Breast epithelium (tissue), 4 donors: ENCODE data around the gene ASB10. TPM values are rescaled to one million over a fixed set of nuclear protein-coding genes. Genes with fewer than 3 reads are reported as not detected.

Experiments used
- DNase-seq, 2 donors: peaks; one replicate each; pipeline ENCODE4 v3.0.0-alpha.2; 2019; ENCODE audit warnings: low spot score in 2 of 2
- H3K27ac ChIP-seq, 2 donors: fragments of 200-600 bp; sonication (generic) in 1 of 2; one replicate each; pipeline ENCODE4 v1.5.1; 2016 to 2019; ENCODE audit warnings: mild to moderate bottlenecking in 1 of 2
- H3K27me3 ChIP-seq, 2 donors: fragments of 200-600 bp; sonication (generic) in 1 of 2; one replicate each; pipeline versions ENCODE4 v1.5.1 to v1.6.0; 2017 to 2019; ENCODE audit warnings: control low read depth in 1 of 2, mild to moderate bottlenecking in 1 of 2
- H3K36me3 ChIP-seq: fragments of 200-600 bp; one replicate; pipeline ENCODE4 v1.5.1; 2019
- H3K4me1 ChIP-seq, 2 donors: fragments of 200-600 bp; sonication (generic); one replicate each; pipeline ENCODE4 v1.5.1; 2016 to 2019; ENCODE audit warnings: control low read depth in 1 of 2
- H3K4me3 ChIP-seq, 3 donors: fragments of 200-600 bp; sonication (generic); 1 replicate in 2 of 3; 2 replicates in 1 of 3; pipeline ENCODE4 v1.5.1; 2016 to 2019; ENCODE audit warnings: mild to moderate bottlenecking in 3 of 3, moderate library complexity in 2 of 3
- H3K9me3 ChIP-seq, 2 donors: fragments of 200-600 bp; sonication (generic) in 1 of 2; one replicate each; pipeline ENCODE4 v1.5.1; 2016 to 2019; ENCODE audit warnings: control low read depth in 1 of 2
- CTCF ChIP-seq, 3 donors: fragments of 450-650 bp; IDR thresholded peaks; one replicate each; pipeline ENCODE4 v1.5.1; 2016 to 2017; ENCODE audit warnings: antibody characterized with exemption in 3 of 3, mild to moderate bottlenecking in 3 of 3, moderate library complexity in 3 of 3
- POLR2A ChIP-seq: fragments of 450-650 bp; IDR thresholded peaks from one replicate; pipeline ENCODE4 v1.6.1; 2016; ENCODE audit warnings: antibody characterized with exemption, mild to moderate bottlenecking, moderate library complexity
- POLR2AphosphoS5 ChIP-seq, 3 donors: sonication (generic); formaldehyde crosslinking; IDR thresholded peaks; one replicate each; pipeline ENCODE4 v1.6.1; 2017; ENCODE audit warnings: antibody characterized with exemption in 3 of 3
- intact Hi-C: fragments of 100-400 bp; cut with DNase I; formaldehyde crosslinking; loops from one replicate; pipeline ENCODE4 v1.15.1; 2023; ENCODE audit warnings: low total_unique reads
- total RNA-seq, 3 donors: library from RNA; depleted of rRNA; stranded (reverse); fragments of >200 nt; gene quantifications; one replicate each; pipeline ENCODE4 v1.1.0, GENCODE V29; 2016

ASB10 gene
- total RNA-seq, 3 donors from 2014 or later, result not detected

- H3K4me3 ChIP-seq, result no peak overlapping the region
- no peaks in the 10 kb centered on the region for H3K4me1 ChIP-seq
- DNase-seq, result no peak
- H3K27ac ChIP-seq, result no peak overlapping the region
- intact Hi-C loops, result no loop called here
- H3K27me3 ChIP-seq, result peaks cover 0 to 4% of the 10 kb centered on the region in 2 donors
- no peaks in the 10 kb centered on the region for H3K36me3 ChIP-seq
- TF ChIP-seq CTCF (IDR thresholded peaks at IDR 0.05), result no peak
- no peak for TF ChIP-seq POLR2A
- no peak for TF ChIP-seq POLR2AphosphoS5 (IDR thresholded peaks at IDR 0.05)
- no peaks in the 10 kb centered on the region for H3K9me3 ChIP-seq
Observed at GRCh38 chr7:151191544-151191943, 4.5 kb upstream of the ASB10 start.

GRCh38 chr7:151189038-151189437, 2.0 kb upstream of the ASB10 start:
- no peak for TF ChIP-seq POLR2A
- TF ChIP-seq POLR2AphosphoS5 (IDR thresholded peaks at IDR 0.05), result no peak
- no peak for TF ChIP-seq CTCF (IDR thresholded peaks at IDR 0.05)
- no peaks in the 10 kb centered on the region for H3K4me1 ChIP-seq
- H3K9me3 ChIP-seq, result no peaks in the 10 kb centered on the region
- no peak overlapping the region for H3K27ac ChIP-seq
- H3K36me3 ChIP-seq, result no peaks in the 10 kb centered on the region
- H3K27me3 ChIP-seq, result peaks cover 0 to 4% of the 10 kb centered on the region in 2 donors
- no peak for DNase-seq
- H3K4me3 ChIP-seq, result no peak overlapping the region
- intact Hi-C loops, result no loop called here

GRCh38 chr7:151188252-151188542, 1.1 kb upstream of the ASB10 start:
- Histone ChIP-seq H3K4me1 (no peaks in the 10 kb centered on the region), H3K9me3 (no peaks in the 10 kb centered on the region), H3K27me3 (peaks cover 0 to 4% of the 10 kb centered on the region in 2 donors), H3K36me3 (no peaks in the 10 kb centered on the region), H3K4me3 (no peak overlapping the region), H3K27ac (no peak overlapping the region)
- no peak for TF ChIP-seq POLR2AphosphoS5 (IDR thresholded peaks at IDR 0.05)
- no peak for TF ChIP-seq CTCF (IDR thresholded peaks at IDR 0.05)
- no peak for TF ChIP-seq POLR2A
- DNase-seq, result no peak
- intact Hi-C loops, result no loop called here

GRCh38 chr7:151187409-151188251, 580 bp upstream of the ASB10 start:
- Histone ChIP-seq H3K4me3 (no peak overlapping the region), H3K27me3 (peaks cover 0 to 4% of the 10 kb centered on the region in 2 donors), H3K9me3 (no peaks in the 10 kb centered on the region), H3K27ac (no peak overlapping the region), H3K4me1 (no peaks in the 10 kb centered on the region), H3K36me3 (no peaks in the 10 kb centered on the region)
- no peak for DNase-seq
- no peak for TF ChIP-seq CTCF (IDR thresholded peaks at IDR 0.05)
- no peak for TF ChIP-seq POLR2A
- no peak for TF ChIP-seq POLR2AphosphoS5 (IDR thresholded peaks at IDR 0.05)
- intact Hi-C loops, result no loop called here

GRCh38 chr7:151185762-151186639, 1.0 kb downstream of the ASB10 start:
- intact Hi-C loops, result no loop called here
- peak in 1 of 2 donors; percentile 33 for DNase-seq
- no peak overlapping the region for H3K4me3 ChIP-seq

More at GRCh38 chr7:151185762-151186639, 1.0 kb downstream of the ASB10 start:
- no peaks in the 10 kb centered on the region for H3K36me3 ChIP-seq
- no peaks in the 10 kb centered on the region for H3K9me3 ChIP-seq
- no peak overlapping the region for H3K27ac ChIP-seq
- H3K27me3 ChIP-seq, result peaks cover 0 to 3% of the 10 kb centered on the region in 2 donors
- TF ChIP-seq POLR2AphosphoS5 (IDR thresholded peaks at IDR 0.05) (no peak), POLR2A (no peak), CTCF (IDR thresholded peaks at IDR 0.05) (no peak)
- no peaks in the 10 kb centered on the region for H3K4me1 ChIP-seq
